Posterior cingulate gyrus (tissue), 11 donors: ENCODE measurements around the gene HNRNPUL1.

Experiments used
- DNase-seq, 10 donors: peaks; one replicate each; pipeline versions ENCODE4 v3.0.0 to v3.0.0-alpha.2; 2020 to 2021; ENCODE audit warnings: mixed read lengths in 3 of 10
- intact Hi-C: fragments of 100-400 bp; cut with DNase I; formaldehyde crosslinking; loops from one replicate; pipeline ENCODE4 v1.15.1; 2023

Gene HNRNPUL1

GRCh38 chr19:41305927-41306793 lies 42.0 kb downstream of the HNRNPUL1 start:
- peak in 2 of 10 donors; percentile 73 to 80 for DNase-seq
- intact Hi-C loops, result no loop called here

- DNase-seq, result peak in 1 of 10 donors; percentile 8
- intact Hi-C loops, result no loop called here
These were observed 43.1 kb downstream of the HNRNPUL1 start for GRCh38 chr19:41307090-41307875.

DNA sequence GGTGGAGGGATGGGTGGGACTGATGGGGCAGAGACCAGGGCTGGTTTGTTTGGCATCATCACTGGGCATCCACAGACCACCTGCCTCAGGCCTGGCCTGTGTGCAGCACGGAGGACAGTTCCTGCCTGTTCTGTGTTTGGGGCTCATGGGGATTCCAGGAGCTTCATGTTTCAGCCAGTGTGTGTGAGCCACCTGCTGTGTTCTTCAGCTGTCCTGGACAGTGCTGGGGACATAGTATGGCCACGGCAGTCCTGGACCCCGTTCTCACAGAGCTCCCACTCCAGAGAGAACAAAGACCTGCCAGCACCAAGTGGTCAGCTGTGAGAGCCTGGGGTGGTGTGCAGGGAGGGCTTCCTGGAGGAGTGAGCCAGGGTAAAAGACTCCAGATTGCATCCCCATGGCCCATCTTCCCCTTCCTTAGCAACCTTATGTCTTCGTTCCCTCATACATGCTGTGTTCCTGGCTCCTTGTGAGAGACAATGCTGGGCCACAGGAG lies 43.8 kb downstream of the HNRNPUL1 start:
- intact Hi-C loops, result loop anchor here (2.0 kb wide), 2 partner anchors 43 to 103 kb away; partner anchors contain the start of gene HNRNPUL1
- DNase-seq, result peak in 2 of 10 donors; percentile 26 to 67

GRCh38 chr19:41308450-41309179 lies 44.4 kb downstream of the HNRNPUL1 start:
- peak; percentile 83 to 98 (median 94) for DNase-seq
- intact Hi-C loops, result loop anchor here (2.0 kb wide), 2 partner anchors 44 to 104 kb away; partner anchors contain the start of gene HNRNPUL1

GRCh38 chr19:41309180-41310032 lies 45.2 kb downstream of the HNRNPUL1 start:
- peak in 2 of 10 donors; percentile 60 to 66 for DNase-seq
- intact Hi-C loops, result loop anchor here (1.0 to 10.0 kb wide), 4 partner anchors 45 to 130 kb away; partner anchors contain the start of genes B9D2, DMAC2 and HNRNPUL1

DNA sequence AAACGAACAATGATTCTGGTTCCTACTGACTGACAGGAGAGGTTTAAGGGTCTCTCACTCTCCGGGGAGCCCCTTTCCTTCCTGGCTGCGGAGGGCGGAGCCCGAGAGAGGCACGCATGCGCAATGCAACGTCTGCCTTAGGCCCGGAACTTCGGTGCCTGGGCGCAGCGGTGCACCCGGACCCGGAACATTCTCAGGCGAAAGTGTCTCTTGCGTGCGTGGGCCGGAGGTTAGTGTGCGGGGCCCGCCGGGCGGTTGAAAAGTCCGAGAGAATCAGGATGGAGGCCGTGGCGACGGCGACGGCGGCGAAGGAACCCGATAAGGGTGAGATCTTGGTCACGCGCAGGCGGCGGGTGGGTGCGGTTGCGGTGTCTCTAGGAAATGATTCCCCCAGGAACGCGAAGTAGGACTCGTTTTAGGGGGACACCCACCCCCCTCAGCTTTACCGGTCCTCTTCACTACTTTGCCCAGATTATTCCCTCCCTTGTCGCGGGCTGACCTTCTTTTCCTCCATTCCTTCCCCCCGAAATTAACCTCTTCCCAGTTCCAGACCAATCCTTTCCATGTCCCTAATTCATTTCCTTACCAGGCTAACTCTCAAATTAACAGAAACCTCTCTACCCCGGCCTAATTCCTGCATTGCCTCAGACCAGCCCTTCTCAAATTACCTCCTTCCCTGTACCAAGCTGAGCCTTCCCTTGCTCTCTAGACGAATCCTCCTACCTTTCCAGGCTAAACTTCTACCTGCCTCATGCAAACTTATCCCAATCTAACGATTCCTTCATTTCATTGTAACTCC lies 46.1 kb downstream of the HNRNPUL1 start, which contains the start of gene CCDC97:
CCDC97 (plus strand) TSS at position 140 of the 799 bp plus-strand sequence; CDS start at position 279, 139 bp downstream.
- intact Hi-C loops, result loop anchor here (1.0 to 10.0 kb wide), 2 partner anchors 55 to 129 kb away; partner anchors contain the start of genes B9D2 and DMAC2

DNA sequence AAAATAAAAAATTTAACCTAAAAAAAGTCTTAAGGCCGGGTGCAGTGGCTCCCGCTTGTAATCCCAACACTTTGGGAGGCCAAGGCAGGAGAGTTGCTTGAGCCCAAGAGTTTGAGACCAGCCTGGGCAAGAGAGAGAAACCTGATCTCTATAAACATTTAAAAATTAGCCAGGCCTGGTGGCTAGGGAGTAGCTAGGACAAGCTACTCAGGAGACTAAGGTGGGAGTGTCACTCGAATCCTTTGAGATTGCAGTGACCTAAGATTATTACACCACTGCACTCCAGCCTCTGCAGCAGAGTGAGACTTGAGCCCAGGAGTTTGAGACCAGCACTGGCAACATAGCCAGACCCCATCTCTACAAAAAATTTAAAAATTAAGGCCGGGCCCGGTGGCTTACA lies 46.9 kb downstream of the HNRNPUL1 start:
- intact Hi-C loops, result loop anchor here (10.0 kb wide), 1 partner anchor 54 kb away; the partner anchor contains the start of gene B9D2
- DNase-seq, result peak in 2 of 10 donors; percentile 9 to 12

More for the DNA sequence above, 46.1 kb downstream of the HNRNPUL1 start, which contains the start of gene CCDC97:
- peak; percentile 79 to 98 (median 84) for DNase-seq

DNA sequence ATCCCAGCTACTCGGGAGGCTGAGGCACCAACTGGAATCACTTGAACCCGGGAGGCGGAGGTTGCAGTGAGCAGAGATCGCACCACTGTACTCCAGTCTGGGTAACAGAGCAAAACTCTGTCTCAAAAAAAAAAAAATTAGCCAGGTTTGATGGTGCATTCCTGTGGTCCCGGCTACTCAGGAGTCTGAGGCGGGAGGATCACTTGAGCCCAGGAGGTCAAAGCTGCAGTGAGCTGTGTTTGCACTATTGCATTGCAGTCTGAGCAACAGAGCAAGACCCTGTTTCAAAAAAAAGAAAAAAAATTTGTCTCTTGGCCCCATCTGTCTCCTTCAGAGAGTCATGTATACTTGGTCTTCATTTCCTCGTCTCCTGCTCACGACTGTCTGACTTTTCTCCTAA lies 47.4 kb downstream of the HNRNPUL1 start:
- DNase-seq, result peak in 2 of 10 donors; percentile 39 to 57
- intact Hi-C loops, result loop anchor here (10.0 kb wide), 1 partner anchor 53 kb away; the partner anchor contains the start of gene B9D2

DNA sequence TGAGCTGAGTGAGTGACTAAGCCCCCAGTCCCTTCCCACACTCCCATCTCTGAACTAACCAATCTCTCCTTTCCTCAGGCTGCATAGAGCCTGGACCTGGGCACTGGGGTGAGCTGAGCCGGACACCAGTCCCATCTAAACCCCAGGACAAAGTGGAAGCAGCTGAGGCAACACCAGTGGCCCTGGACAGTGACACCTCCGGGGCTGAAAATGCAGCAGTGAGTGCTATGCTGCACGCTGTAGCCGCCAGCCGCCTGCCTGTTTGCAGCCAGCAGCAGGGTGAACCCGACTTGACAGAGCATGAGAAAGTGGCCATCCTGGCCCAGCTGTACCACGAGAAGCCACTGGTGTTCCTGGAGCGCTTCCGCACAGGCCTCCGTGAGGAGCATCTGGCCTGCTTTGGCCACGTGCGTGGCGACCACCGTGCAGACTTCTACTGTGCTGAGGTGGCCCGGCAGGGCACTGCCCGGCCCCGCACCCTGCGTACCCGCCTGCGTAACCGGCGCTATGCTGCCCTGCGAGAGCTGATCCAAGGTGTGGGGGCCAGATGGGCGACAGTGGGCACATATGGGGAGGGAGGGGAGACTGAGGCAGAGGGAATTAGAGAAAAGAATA lies 52.2 kb downstream of the HNRNPUL1 start:
- peak in 2 of 10 donors; percentile 35 to 70 for DNase-seq
- intact Hi-C loops, result loop anchor here (10.0 kb wide), 1 partner anchor 48 kb away; the partner anchor contains the start of gene B9D2

DNA sequence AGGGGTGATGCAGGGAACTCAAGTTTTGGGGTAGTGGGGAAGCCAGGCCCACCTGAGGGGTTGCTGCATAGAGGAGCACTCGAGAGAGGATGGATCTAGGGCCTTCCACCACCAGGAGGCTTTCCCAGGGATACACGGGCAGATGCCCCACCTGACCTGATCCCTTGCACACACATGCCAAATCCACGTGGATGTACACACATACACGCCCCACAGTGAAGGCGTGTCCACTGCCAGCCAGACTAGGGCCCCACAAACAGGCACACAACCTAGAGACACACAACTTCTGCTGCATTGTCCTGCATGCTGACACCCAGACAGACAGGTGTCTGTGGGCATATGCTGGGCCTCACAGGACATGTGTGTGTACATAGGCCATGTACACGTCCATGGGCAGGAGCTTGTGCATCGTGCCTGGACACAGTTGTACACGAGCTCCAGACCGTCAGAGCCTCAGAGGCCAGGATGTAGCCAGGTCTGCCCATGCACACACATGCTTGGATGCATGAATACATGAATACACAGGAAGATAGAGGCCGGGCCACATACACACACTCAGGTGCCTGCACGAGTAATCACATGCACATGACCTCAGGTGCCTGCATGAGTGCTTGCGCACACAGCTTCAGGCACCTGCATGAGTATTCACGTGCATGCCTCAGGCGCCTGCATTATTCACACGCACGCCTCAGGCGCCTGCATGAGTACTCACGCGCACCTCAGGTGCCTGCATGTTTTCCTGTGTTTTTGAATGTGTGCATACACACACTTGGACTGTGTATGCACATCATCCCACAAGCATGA lies 54.7 kb downstream of the HNRNPUL1 start:
- intact Hi-C loops, result loop anchor here (10.0 kb wide), 1 partner anchor 46 kb away; the partner anchor contains the start of gene B9D2
- peak in 2 of 10 donors; percentile 47 to 79 for DNase-seq

GRCh38 chr19:41319500-41320184 lies 55.5 kb downstream of the HNRNPUL1 start:
- intact Hi-C loops, result loop anchor here (10.0 kb wide), 1 partner anchor 45 kb away; the partner anchor contains the start of gene B9D2

GRCh38 chr19:41320185-41320518 lies 56.0 kb downstream of the HNRNPUL1 start:
- peak in 2 of 10 donors; percentile 66 to 81 for DNase-seq
- intact Hi-C loops, result no loop called here

More at GRCh38 chr19:41319500-41320184, 55.5 kb downstream of the HNRNPUL1 start:
- DNase-seq, result peak in 2 of 10 donors; percentile 72 to 78

DNA sequence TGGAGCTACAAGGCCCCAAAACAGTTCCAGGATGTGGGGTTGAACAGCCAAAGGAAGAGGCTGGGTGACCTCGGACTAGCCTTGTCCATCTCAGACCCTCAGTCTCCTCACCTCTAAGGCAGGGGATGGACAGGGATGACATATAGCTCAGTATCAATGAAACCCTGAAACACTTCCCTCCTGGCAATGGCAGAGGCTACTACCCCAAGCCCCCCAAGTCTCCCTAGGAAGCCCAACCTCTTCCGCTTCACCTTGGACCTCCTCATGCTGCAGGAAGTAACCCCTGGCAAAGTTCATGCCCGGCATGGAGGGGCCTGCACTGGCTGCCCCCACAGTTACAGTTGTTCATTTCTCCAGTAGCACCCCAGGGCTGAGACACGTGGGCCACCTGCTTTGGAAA lies 56.4 kb downstream of the HNRNPUL1 start:
- intact Hi-C loops, result no loop called here
- peak in 1 of 10 donors; percentile 49 for DNase-seq

- intact Hi-C loops, result no loop called here
- peak in 1 of 10 donors; percentile 67 for DNase-seq
These were observed 57.0 kb downstream of the HNRNPUL1 start for GRCh38 chr19:41321204-41321599.

GRCh38 chr19:41321600-41322270 lies 57.6 kb downstream of the HNRNPUL1 start:
- peak in 1 of 10 donors; percentile 80 for DNase-seq
- intact Hi-C loops, result no loop called here
